Neural cell (in vitro differentiated cells): ENCODE data around the gene DNASE2.

Experiments
- EZH2 ChIP-seq: fragments of 200-600, 300-800 bp; shearing (Covaris generic), sonication (generic); IDR thresholded peaks from 2 replicates; pipeline ENCODE4 v1.6.1; 2014; ENCODE audit warnings: antibody characterized with exemption, low read length, borderline replicate concordance, mild to moderate bottlenecking; ENCODE audit not compliant: insufficient read depth, poor library complexity, severe bottlenecking
- TF ChIP-seq, protein P1 (sequence below): IDR thresholded peaks from 2 replicates; pipeline ENCODE4 v1.6.1; 2012; ENCODE audit warnings: borderline replicate concordance
- TF ChIP-seq, protein P2 (sequence below): fragments of 450-650 bp; IDR thresholded peaks from 2 replicates; pipeline ENCODE4 v1.5.1; 2014; ENCODE audit warnings: antibody characterized with exemption, mild to moderate bottlenecking, moderate library complexity; ENCODE audit not compliant: poor library complexity, severe bottlenecking

DNA sequence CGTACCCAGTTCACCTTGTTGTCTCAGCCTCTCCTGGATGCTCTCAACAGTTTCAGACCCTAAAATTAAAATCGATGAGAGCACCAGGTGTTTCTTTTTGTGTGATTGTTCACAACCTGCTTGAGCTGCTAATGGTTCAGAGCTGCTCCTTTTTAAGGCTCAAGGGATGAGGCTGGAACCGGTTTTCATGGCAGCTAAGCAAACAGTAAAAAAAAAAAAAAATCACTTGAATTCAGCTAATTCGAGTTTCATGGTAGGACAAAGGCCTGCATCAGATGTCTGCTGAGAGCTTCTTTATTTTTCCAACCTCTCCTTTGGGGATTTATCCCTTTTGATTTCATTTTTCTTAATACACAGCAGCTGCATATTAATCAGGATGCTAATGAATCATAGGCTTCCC is 31.3 kb upstream of the DNASE2 start:
- no peak for TF ChIP-seq EZH2
- TF ChIP-seq, protein P1, sequence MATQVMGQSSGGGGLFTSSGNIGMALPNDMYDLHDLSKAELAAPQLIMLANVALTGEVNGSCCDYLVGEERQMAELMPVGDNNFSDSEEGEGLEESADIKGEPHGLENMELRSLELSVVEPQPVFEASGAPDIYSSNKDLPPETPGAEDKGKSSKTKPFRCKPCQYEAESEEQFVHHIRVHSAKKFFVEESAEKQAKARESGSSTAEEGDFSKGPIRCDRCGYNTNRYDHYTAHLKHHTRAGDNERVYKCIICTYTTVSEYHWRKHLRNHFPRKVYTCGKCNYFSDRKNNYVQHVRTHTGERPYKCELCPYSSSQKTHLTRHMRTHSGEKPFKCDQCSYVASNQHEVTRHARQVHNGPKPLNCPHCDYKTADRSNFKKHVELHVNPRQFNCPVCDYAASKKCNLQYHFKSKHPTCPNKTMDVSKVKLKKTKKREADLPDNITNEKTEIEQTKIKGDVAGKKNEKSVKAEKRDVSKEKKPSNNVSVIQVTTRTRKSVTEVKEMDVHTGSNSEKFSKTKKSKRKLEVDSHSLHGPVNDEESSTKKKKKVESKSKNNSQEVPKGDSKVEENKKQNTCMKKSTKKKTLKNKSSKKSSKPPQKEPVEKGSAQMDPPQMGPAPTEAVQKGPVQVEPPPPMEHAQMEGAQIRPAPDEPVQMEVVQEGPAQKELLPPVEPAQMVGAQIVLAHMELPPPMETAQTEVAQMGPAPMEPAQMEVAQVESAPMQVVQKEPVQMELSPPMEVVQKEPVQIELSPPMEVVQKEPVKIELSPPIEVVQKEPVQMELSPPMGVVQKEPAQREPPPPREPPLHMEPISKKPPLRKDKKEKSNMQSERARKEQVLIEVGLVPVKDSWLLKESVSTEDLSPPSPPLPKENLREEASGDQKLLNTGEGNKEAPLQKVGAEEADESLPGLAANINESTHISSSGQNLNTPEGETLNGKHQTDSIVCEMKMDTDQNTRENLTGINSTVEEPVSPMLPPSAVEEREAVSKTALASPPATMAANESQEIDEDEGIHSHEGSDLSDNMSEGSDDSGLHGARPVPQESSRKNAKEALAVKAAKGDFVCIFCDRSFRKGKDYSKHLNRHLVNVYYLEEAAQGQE: no peak
- TF ChIP-seq, protein P2, sequence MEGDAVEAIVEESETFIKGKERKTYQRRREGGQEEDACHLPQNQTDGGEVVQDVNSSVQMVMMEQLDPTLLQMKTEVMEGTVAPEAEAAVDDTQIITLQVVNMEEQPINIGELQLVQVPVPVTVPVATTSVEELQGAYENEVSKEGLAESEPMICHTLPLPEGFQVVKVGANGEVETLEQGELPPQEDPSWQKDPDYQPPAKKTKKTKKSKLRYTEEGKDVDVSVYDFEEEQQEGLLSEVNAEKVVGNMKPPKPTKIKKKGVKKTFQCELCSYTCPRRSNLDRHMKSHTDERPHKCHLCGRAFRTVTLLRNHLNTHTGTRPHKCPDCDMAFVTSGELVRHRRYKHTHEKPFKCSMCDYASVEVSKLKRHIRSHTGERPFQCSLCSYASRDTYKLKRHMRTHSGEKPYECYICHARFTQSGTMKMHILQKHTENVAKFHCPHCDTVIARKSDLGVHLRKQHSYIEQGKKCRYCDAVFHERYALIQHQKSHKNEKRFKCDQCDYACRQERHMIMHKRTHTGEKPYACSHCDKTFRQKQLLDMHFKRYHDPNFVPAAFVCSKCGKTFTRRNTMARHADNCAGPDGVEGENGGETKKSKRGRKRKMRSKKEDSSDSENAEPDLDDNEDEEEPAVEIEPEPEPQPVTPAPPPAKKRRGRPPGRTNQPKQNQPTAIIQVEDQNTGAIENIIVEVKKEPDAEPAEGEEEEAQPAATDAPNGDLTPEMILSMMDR: no peak
